Prostate gland (tissue), 2 donors: Measurements from ENCODE around the gene FAM185A. TPM values are rescaled to one million over a fixed set of nuclear protein-coding genes. Genes with fewer than 3 reads are reported as not detected.

Experiments used
- DNase-seq: peaks from one replicate; pipeline ENCODE4 v3.0.0-alpha.2; 2019; ENCODE audit warnings: low spot score
- H3K27ac ChIP-seq, 2 donors: fragments of 200-600 bp; sonication (generic); 2 replicates each; pipeline ENCODE4 v1.5.1; 2017 to 2019
- H3K27me3 ChIP-seq: fragments of 200-600 bp; sonication (generic); replicated peaks from 2 replicates; pipeline ENCODE4 v1.5.1; 2019; ENCODE audit not compliant: insufficient read depth
- H3K36me3 ChIP-seq, 2 donors: fragments of 200-600 bp; sonication (generic); 1 replicate in 1 of 2; 2 replicates in 1 of 2; pipeline versions ENCODE4 v1.5.1 to v1.8.1; 2017 to 2019
- H3K4me1 ChIP-seq: fragments of 200-600 bp; sonication (generic); replicated peaks from 2 replicates; pipeline ENCODE4 v1.5.1; 2019
- H3K4me3 ChIP-seq, 2 donors: fragments of 200-600 bp; sonication (generic); 2 replicates each; pipeline ENCODE4 v1.5.1; 2017 to 2019
- H3K9me3 ChIP-seq: fragments of 200-600 bp; sonication (generic); 2 replicates; pipeline ENCODE4 v1.5.1; 2017
- POLR2A ChIP-seq: fragments of 450-650 bp; IDR thresholded peaks from one replicate; pipeline ENCODE4 v1.6.1; 2016; ENCODE audit warnings: antibody characterized with exemption, mild to moderate bottlenecking
- POLR2AphosphoS5 ChIP-seq: sonication (generic); formaldehyde crosslinking; IDR thresholded peaks from one replicate; pipeline ENCODE4 v1.6.1; 2017; ENCODE audit warnings: antibody characterized with exemption
- whole genome bisulfite sequencing: methylation state at CpG from one replicate; pipeline ENCODE4 v1.1.5; 2018; 5-methylcytosine and 5-hydroxymethylcytosine counted together
- intact Hi-C: fragments of 100-400 bp; cut with DNase I; formaldehyde crosslinking; loops from one replicate; pipeline ENCODE4 v1.14.2; 2022
- total RNA-seq, 2 donors: library from RNA; depleted of rRNA; stranded (reverse); fragments of >200 nt; gene quantifications; one replicate each; pipeline ENCODE4 v1.1.0, GENCODE V29; 2016
- TF ChIP-seq, protein P1 (sequence below), 4 experiments: fragments of 200-600 bp in 2 of 4; fragments of 450-650 bp in 2 of 4; sonication (generic) in 2 of 4; IDR thresholded peaks; 1 replicate in 3 of 4; 2 replicates in 1 of 4; pipeline ENCODE4 v1.5.1; 2016 to 2019; ENCODE audit warnings: antibody characterized with exemption in 4 of 4, mild to moderate bottlenecking in 2 of 4, moderate library complexity in 2 of 4

The FAM185A gene
- total RNA-seq, 2 donors from 2014 or later: 15.2 to 16.5 TPM

DNA sequence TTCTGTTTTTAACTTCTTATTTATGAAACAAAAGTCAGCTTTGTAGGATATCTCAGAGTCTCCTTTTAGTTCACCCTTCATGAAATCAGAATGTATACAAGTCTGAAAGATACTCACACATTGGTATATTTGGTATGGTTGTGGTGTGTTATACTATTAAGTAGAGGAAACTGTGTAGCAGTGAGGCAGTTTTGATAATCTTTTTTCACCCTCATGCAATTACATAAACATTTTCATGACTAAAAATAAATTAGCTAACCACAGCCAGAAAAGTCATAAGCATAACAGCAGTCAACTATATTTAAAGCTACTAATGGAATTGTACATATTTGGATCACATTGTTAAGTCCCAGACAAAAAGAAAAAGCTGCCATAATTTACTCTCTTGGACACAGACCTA is 62.1 kb downstream of the FAM185A start:
- DNase-seq: no peak
- intact Hi-C loops: no loop called here
- TF ChIP-seq POLR2AphosphoS5 (no peak), POLR2A (no peak)
- TF ChIP-seq, protein P1, sequence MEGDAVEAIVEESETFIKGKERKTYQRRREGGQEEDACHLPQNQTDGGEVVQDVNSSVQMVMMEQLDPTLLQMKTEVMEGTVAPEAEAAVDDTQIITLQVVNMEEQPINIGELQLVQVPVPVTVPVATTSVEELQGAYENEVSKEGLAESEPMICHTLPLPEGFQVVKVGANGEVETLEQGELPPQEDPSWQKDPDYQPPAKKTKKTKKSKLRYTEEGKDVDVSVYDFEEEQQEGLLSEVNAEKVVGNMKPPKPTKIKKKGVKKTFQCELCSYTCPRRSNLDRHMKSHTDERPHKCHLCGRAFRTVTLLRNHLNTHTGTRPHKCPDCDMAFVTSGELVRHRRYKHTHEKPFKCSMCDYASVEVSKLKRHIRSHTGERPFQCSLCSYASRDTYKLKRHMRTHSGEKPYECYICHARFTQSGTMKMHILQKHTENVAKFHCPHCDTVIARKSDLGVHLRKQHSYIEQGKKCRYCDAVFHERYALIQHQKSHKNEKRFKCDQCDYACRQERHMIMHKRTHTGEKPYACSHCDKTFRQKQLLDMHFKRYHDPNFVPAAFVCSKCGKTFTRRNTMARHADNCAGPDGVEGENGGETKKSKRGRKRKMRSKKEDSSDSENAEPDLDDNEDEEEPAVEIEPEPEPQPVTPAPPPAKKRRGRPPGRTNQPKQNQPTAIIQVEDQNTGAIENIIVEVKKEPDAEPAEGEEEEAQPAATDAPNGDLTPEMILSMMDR (IDR thresholded peaks at IDR 0.05): no peak
- Histone ChIP-seq H3K36me3 (no peaks in the 10 kb centered on the region), H3K4me3 (no peak overlapping the region), H3K9me3 (no peaks in the 10 kb centered on the region), H3K4me1 (no peaks in the 10 kb centered on the region), H3K27ac (no peak overlapping the region), H3K27me3 (no peaks in the 10 kb centered on the region)

DNA sequence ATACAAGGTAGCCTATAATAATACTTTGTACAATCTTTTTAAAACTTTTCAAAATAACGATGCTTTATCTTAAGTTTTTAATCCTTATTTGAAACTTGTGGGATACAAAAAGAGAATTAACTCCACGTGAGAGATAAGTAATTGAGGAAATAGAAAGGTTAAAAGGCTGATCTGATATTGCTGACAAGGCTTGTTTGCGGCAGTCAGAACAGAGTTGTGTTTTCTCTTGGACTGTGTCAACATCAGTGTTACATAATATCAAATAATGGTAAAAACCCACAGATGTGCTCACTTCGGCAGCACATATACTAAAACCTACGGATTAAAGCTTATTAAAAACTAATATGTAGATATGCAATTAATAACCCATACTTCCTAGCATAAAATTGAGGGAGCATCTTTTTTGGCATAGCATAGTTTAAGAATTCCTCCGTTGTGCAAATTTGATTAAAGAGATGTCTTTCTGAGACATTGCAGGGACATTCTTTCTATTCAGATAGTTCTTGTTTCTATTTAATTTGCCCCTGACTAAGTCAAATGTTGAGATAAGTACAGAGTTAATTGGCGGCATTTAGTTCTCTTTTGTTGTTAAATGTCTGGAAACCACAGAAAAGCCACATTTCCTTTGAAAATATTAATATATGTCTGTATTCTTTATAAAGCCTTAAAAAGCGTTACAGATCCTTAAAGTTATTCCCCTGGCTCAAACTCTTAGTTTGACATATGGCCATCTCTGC is 63.3 kb downstream of the FAM185A start:
- Histone ChIP-seq H3K27me3 (no peaks in the 10 kb centered on the region), H3K27ac (no peak overlapping the region), H3K4me3 (no peak overlapping the region), H3K9me3 (no peaks in the 10 kb centered on the region), H3K4me1 (no peaks in the 10 kb centered on the region), H3K36me3 (no peaks in the 10 kb centered on the region)
- 44% methylated on average over 8 of the region's 8 CpGs for WGBS
- TF ChIP-seq, protein P1 (IDR thresholded peaks at IDR 0.05): no peak
- TF ChIP-seq POLR2A: no peak
- TF ChIP-seq POLR2AphosphoS5: no peak
- DNase-seq: no peak
- intact Hi-C loops: no loop called here

DNA sequence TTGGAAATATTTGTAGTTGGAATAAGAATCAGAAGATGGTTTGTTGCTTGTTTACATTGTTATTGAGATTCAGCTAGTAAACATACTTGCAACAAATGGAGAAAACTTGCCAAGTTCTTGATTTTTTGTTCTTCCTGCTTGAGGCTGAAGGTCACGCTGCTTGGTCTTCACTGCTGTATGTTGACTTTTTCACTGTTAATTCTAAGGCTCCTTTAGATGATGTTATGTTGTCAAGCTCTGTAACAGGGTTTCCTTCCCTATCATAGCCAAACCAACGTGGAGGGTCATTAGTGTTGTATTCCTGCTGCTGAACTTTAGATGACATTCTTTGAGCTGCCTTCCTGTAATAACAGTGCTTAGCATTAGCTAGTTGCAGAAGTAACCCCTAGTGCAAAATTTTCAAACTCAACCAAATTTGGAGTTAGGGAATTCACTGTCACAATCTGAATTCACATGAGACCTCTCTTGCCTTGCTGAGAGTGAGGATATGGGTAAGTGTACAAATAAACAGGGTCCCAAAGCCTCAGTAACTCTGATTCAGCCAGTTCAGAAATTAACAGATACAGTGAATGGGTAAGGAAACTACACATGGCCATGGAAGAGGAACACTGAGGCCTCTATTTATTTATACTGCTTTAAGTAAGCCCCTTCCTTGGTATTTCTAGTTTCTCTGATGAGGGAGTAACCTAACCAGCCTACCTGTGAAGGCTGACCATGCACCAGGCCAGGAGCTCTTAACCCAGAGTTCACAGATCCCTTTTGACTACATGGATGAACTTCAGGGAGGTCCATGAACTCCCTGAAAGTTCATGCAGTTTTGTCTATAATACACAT is 64.6 kb downstream of the FAM185A start:
- DNase-seq: no peak
- Histone ChIP-seq H3K4me3 (no peak overlapping the region), H3K27me3 (no peaks in the 10 kb centered on the region), H3K36me3 (no peaks in the 10 kb centered on the region), H3K9me3 (no peaks in the 10 kb centered on the region), H3K27ac (no peak overlapping the region), H3K4me1 (no peaks in the 10 kb centered on the region)
- TF ChIP-seq POLR2AphosphoS5: no peak
- TF ChIP-seq, protein P1 (IDR thresholded peaks at IDR 0.05): no peak
- no peak for TF ChIP-seq POLR2A
- WGBS: 84% methylated on average over 2 of the region's 2 CpGs
- intact Hi-C loops: no loop called here

DNA sequence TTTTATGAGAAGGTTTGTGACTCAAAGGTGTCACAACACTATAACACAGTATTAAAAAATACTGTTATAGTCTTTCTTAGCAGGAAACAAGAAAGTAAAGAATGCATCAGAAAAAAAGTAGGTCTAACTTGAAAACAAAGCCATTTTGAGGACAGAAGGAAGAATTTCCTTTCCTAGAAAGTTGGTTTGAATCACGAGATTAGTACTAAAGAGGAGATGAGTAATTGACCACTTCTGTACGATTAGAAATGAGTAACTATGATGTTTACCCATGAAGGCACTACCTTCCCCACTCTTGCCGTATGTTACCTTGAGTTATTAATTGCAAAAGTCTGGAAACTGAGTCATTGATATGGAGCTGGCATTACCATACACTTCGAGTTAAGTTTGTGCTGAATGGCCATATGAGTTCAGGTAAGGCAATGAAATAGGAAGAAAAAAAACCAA is 65.2 kb downstream of the FAM185A start:
- H3K27me3 ChIP-seq: no peaks in the 10 kb centered on the region
- no peak for DNase-seq
- H3K9me3 ChIP-seq: no peaks in the 10 kb centered on the region
- no peak overlapping the region for H3K4me3 ChIP-seq
- 87% methylated on average over 4 of the region's 4 CpGs for WGBS
- H3K36me3 ChIP-seq: no peaks in the 10 kb centered on the region
- TF ChIP-seq, protein P1 (IDR thresholded peaks at IDR 0.05): no peak
- TF ChIP-seq POLR2AphosphoS5 (no peak), POLR2A (no peak)
- H3K4me1 ChIP-seq: no peaks in the 10 kb centered on the region
- intact Hi-C loops: no loop called here
- no peak overlapping the region for H3K27ac ChIP-seq
